C4-2B (cell line): ENCODE results near the gene TRIM66.

ENCODE experiments used
- H3K27ac ChIP-seq: fragments of 450-650 bp; 2 replicates; pipeline ENCODE4 v1.5.1; 2017
- ZFX ChIP-seq: fragments of 450-650 bp; IDR thresholded peaks from 2 replicates; pipeline ENCODE4 v1.6.1; 2017
- TF ChIP-seq, protein P1 (sequence below): fragments of 450-650 bp; conservative IDR thresholded peaks from 2 replicates; pipeline ENCODE4 v1.5.1; 2017; ENCODE audit warnings: mild to moderate bottlenecking

TRIM66 gene

DNA sequence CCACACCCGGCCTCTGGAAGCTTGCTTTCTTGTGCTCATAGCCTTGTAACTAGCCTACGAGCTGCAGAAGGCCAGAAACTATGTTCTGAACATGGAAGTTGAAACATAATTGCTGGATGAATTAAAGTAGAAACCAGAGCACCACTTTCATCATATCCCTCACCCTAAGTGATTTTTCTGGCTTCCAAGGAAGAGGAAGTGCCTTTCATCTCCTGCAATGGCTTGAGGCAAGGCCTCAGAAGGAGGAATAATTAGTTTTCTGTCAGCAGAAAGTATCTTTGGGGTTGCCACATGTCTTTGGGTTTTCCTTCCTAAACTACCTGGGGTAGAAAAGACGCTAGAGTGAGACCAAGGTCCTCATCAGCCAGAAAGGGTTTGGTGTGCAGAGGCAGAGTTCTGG is 14.6 kb upstream of the TRIM66 start:
- no peak for TF ChIP-seq ZFX
- TF ChIP-seq, protein P1, sequence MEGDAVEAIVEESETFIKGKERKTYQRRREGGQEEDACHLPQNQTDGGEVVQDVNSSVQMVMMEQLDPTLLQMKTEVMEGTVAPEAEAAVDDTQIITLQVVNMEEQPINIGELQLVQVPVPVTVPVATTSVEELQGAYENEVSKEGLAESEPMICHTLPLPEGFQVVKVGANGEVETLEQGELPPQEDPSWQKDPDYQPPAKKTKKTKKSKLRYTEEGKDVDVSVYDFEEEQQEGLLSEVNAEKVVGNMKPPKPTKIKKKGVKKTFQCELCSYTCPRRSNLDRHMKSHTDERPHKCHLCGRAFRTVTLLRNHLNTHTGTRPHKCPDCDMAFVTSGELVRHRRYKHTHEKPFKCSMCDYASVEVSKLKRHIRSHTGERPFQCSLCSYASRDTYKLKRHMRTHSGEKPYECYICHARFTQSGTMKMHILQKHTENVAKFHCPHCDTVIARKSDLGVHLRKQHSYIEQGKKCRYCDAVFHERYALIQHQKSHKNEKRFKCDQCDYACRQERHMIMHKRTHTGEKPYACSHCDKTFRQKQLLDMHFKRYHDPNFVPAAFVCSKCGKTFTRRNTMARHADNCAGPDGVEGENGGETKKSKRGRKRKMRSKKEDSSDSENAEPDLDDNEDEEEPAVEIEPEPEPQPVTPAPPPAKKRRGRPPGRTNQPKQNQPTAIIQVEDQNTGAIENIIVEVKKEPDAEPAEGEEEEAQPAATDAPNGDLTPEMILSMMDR: no peak
- no peak overlapping the region for H3K27ac ChIP-seq

DNA sequence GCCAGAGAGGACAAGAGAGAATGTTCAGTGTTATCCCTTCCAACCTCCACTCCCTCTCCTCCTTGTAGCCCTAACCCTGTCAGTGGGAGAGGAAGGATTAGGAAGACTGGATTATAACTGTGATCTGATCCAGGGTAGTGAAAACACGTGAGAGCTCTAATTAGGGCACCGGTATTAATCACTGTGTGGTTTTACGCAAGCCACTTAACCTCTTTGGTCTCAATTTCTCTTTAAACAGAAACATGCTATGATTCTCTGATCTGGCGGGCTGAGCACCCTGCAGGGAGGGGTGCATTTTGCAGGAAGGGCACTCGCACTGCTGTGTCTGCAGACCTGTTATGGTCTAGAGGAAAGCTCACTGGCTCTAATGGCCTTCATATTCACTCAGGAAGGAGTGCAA is 11.7 kb upstream of the TRIM66 start:
- TF ChIP-seq ZFX: no peak
- TF ChIP-seq, protein P1: no peak
- no peak overlapping the region for H3K27ac ChIP-seq

DNA sequence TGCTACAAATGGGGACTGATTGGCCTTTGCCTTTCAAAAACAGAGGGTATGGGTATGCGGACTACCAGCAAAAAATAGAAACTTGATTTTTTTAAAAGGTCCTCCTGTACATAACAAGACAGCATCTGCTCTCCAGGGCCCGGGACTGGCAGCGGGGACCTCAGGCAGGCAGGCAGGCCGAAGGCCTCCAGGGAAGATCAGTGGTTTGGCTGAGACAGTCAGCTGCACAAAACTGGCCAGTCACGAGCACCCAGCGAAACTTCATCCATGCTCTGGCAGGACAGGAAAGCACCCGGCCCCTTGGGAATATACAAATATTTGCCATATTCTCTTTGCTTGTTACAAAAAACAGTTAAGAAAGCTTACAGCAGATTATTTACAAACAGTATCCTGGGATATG is 11.1 kb upstream of the TRIM66 start:
- TF ChIP-seq, protein P1: no peak
- TF ChIP-seq ZFX: no peak
- no peak overlapping the region for H3K27ac ChIP-seq

DNA sequence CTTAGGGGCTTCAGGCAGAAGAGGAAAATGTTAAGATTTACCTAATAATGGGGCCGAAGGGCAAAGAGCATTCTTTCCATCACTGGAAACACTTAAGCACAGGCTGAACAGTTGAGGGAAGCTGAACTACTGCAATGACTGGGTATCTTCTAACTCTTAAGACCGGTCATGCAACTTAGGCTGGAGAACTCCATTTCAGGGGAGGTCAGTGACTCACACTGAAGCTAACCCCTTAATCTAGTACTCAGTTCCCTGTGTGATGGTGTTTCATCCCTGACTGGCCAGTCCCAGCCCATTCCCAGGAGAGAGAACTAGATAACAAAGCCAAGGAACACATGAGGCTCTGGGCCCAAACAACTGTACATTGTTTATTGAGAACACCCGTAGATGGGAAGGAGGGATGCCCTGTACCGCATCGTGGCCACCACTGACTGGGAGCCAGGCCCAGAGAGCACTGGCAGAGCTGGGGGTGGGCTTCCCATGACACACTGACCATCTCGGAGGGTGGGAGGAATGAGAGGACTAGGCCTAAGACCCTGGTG is 10.6 kb upstream of the TRIM66 start:
- TF ChIP-seq ZFX: no peak
- TF ChIP-seq, protein P1: no peak
- H3K27ac ChIP-seq: no peak overlapping the region

DNA sequence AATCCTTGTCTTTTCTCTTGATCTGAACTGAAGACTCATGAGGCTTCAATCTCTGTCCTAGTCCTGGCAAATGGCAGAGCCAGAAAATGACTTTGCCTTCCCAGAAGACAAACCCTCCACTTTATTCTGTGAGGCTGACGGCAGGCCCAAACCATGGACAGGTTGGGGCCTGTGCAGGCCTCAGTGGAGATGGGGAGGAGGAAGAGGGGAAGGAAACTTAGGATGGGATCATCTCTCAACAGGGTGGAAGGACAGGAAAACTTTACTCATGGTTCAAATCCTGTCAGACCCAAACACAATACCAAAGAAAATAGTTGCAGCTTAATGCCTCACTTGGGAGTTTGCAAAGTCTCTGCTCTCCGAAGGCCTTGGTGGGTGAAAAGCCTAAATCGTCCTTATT is 10.0 kb upstream of the TRIM66 start:
- no peak overlapping the region for H3K27ac ChIP-seq
- TF ChIP-seq ZFX: no peak
- TF ChIP-seq, protein P1: no peak

DNA sequence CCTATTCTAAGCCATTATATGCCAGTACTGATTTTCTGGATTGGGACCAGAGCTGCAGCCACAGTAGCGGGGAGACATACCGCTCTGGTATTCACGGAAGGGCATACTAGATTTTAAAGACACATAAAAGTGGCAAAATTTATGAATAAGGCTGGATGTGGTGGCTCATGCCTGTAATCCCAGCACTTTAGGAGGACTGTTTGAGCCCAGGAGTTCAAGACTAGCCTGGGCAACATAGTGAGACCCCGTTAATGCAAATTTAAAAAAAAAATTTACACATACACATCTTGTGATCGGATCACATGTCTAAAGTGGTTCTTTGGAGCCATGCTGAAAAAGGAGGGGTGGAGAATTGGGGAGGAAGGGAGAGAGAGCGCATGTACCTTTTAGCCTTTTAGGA is 9.1 kb upstream of the TRIM66 start:
- TF ChIP-seq, protein P1: no peak
- TF ChIP-seq ZFX: no peak
- H3K27ac ChIP-seq: no peak overlapping the region

DNA sequence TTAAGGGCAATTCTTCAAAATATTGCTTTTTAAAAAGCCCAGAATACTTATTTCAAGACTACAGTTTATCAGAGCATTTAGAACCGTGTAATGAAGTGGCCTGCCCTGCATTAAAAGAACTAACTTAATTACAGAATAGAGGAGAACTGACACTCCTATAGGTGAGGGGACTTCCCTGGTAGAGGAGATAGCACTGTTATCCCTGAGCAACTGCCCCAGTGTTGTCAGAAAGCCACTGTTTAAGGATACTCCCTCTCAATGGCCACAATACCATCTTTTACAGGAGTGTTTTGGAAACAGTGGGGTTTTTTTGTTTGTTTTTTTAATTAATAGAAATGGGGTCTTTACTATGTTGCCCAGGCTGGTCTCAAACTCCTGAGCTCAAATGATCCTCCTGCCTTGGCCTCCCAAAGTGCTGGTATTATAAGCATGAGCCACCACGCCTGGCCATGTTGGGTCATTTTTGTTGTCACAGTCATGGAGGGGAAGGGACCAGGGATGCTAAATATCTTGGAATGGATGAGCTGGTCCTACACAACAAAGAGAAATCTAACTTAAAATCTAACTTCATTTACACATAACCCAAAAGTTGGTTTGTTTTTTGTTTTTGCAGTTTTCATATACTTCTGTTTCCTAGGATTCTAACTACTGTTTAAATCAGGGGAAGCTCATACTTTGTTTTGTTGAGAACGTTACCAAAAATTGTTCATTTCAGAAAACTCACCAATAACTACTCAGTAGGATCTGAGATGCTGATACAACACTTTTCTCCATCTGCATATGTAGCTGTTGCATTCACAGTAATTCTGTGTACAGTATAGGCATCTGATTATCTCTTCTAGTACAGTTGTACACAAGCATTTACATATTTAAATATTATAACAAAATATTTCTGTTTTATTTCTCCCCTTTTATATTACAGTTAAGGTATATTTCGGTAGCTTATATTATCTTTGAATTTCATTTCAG is 8.2 kb upstream of the TRIM66 start:
- TF ChIP-seq, protein P1: no peak
- TF ChIP-seq ZFX: no peak
- no peak overlapping the region for H3K27ac ChIP-seq
